ENCODE data around the gene OR4F6.

DNA sequence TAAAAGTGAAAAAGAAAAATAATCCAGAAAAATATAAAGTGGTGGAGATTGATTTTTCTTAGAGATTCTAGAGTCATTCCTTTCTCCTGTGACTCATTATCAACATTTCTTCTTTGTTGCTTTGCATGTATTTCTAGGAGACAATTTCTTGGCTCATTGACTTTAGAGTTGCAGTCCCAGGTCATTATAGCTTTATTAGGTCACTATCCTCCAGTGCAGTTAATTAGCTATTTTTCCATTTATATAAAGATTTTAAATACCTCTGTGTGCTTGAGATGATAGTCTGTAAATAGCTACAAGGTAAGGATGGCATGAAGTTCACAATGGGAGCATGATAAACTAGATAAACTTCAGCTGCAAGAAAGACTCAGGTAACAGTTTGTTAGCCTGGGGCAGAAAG is 8.6 kb downstream of the OR4F6 start, which contains the start of gene OR4F15:
- TF ChIP-seq YY1 (IDR thresholded peaks at IDR 0.05; ENCODE audit: insufficient read depth, insufficient read length) (no peak), ZNF274 (IDR thresholded peaks at IDR 0.05; ENCODE audit: low read depth, low read length) (no peak), SUZ12 (IDR thresholded peaks at IDR 0.05; ENCODE audit: extremely low read depth, insufficient read depth, insufficient read length) (no peak)

All from NT2/D1 (cell line).